ENCODE data around the gene UBN2. TPM values are rescaled to one million over a fixed set of nuclear protein-coding genes. Genes with fewer than 3 reads are reported as not detected.
"Not testable (repeated sequence)": the region's sequence is repeated elsewhere in the genome, so short reads cannot be mapped to it uniquely, and the experiment has no call there.

The UBN2 gene
- 10 to 100 TPM in 7 of 8 experiments, 1 to 10 TPM in 1; 5.9 to 24.8 (median 12.2) TPM for total RNA-seq

DNA sequence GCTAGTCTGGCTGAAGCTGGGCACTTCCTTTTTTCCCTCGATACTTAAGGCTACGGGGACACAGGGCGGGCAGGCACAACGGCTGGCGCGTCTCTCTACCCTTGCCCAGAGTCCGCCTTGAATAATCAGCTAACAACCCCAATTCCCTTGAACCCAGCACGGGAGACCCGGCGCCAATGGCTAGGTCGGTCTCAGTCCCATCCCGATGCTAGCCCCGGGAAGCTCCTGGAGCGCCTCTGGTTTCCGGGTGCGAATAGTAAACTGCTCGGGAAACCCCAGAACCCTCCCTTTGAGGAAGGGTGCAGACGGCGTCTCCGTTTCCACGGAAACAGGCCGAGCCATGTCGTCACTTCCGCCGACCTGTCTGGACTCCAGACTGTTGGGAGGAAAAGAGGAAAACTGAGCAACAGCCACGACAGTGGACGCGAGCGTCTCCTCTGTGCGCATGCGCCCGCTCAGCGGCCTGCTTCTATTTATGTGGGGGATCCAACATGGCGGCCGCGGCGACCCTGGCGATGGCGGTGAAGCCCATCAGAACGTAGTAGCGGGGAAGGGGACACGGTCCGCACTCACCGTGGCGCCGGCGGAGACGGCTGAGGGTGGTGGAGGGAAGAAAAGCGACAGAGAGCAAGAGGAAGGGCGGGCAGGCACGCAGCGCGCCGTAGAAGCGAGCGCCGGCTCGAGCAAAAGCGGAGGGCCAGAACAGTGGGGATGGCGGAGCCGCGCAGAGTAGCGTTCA lies at the start of gene UBN2:
TSS of gene UBN2 (plus strand) at position 464 of the 739 bp plus-strand sequence. CDS start at position 712, 248 bp downstream.
- 0 to 2% (median 0%) methylated on average over 2 to 22 of the region's 63 CpGs; no CpG with 5 or more reads in 3 of the 10 experiments for WGBS, 10 experiments
- in situ Hi-C loops (cut with MboI; ENCODE audit: low pct_unique_long_range_greater_than_20kb in 2 of 9, low sequenced_read_pairs in 9 of 9, unreplicated experiment in 9 of 9), result no loop called here
- Histone ChIP-seq H3K4me3 (peak within 1 kb of the TSS; percentile 77 to 95 (median 86)), H3K4me1 (replicated peaks in 1 of 2) (peaks cover 0 to 20% of the 10 kb centered on the region in 2 donors), H3K27ac (peak within 1 kb of the TSS; percentile 94)
- peak; percentile 93 to 97 (median 96) for ATAC-seq (replicated peaks in 6 of 8)

DNA sequence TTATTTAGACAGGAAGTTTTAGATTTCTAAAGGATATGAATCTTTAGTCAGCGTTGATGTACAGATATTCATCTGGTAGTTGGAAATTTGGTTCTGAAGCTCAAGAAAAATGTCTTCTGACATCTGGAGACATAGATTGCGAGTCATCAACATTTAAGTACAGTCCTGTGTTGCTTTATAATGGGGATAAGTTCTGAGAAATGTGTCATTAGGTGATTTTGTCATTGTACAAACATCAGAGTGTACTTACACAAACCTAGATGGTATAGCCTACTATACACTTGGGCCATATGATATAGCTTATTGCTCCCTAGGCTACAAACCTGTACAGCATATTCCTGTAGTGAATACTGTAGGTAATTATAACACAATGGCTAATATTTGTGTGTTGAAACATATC lies 49.6 kb upstream of the UBN2 start:
- in situ Hi-C loops (cut with MboI; ENCODE audit: low pct_unique_long_range_greater_than_20kb in 2 of 9, low sequenced_read_pairs in 9 of 9, unreplicated experiment in 9 of 9), result no loop called here
- Histone ChIP-seq H3K27ac (no peak overlapping the region), H3K4me3 (no peak overlapping the region), H3K4me1 (replicated peaks in 1 of 2) (no peaks in the 10 kb centered on the region)
- 43 to 100% (median 81%) methylated on average over 1 to 2 of the region's 2 CpGs; no CpG with 5 or more reads in 4 of the 10 experiments for WGBS, 10 experiments
- ATAC-seq (replicated peaks in 6 of 8), result no peak

DNA sequence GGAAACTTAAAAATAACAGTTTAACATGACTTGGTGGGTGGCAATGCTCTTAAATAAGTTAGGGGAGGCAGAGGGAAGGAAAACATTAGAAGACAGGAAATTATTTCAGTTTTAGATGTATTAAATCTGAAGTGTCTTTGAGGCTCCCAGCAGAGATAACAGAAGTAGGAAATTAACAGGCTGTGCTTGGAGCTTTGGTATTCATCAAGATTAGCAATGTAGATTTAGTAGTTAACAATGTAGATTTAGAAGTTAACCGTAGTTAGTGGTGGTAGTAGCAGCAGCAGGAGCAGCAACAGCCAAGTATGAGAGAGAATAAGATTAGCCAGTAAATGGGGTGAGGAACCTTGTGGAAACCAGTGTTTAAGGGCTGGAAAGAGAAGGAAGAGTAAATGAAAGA lies 48.7 kb upstream of the UBN2 start:
- 0 to 50% (median 15%) methylated on average over 1 of the region's 1 CpG for WGBS, 10 experiments
- in situ Hi-C loops (cut with MboI; ENCODE audit: low pct_unique_long_range_greater_than_20kb in 2 of 9, low sequenced_read_pairs in 9 of 9, unreplicated experiment in 9 of 9), result no loop called here
- Histone ChIP-seq H3K4me1 (replicated peaks in 1 of 2) (no peaks in the 10 kb centered on the region), H3K27ac (no peak overlapping the region), H3K4me3 (no peak overlapping the region)
- peak in 3 of 8 experiments; percentile 68 to 83 (median 68) for ATAC-seq (replicated peaks in 6 of 8)

DNA sequence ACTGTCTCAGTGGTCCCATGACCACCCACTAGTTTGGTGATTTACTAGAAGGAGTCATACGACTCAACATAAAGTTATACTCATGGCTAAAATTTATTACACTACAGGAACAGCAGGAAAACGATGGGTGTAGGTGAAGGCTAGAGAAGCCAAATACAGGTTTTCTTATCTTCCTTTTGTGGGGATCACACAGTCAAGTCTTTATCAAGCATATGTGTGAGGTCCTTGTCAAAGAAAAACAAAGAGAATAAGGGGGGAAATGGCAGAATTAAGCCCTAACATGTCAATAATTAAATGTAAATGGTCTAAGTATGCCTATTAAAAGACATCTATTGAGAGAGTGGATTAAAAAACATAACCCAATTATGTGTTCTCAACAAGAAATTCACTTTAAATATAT lies 47.8 kb upstream of the UBN2 start:
- no peak for ATAC-seq (replicated peaks in 6 of 8)
- in situ Hi-C loops (cut with MboI; ENCODE audit: low pct_unique_long_range_greater_than_20kb in 2 of 9, low sequenced_read_pairs in 9 of 9, unreplicated experiment in 9 of 9), result no loop called here
- Histone ChIP-seq H3K4me3 (no peak overlapping the region), H3K4me1 (replicated peaks in 1 of 2) (no peaks in the 10 kb centered on the region), H3K27ac (no peak overlapping the region)
- WGBS, 10 experiments, result 10 to 57% (median 40%) methylated on average over 1 to 2 of the region's 2 CpGs; no CpG with 5 or more reads in 1 of the 10 experiments

DNA sequence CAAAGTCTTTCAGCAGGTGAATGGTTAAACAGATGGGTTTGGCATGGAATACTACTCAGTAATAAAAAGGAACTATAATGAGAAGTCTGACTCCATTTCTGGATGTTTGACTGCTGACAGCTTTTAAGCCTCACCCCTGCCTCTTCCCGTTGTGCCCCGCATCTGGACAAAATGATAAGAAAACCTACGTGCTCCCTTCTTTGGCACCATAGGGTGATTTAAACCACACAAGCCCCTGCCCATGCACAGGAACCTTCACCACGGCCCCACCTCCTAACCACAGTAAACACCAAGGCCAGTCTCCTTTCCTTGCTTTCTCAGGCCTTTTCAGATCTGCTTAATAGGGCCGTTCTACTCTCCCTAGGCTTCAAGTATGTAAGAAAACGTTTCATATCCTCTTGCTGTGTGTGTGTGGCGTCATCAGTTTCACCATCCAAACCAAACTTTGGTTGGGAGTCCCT lies 47.1 kb upstream of the UBN2 start:
- WGBS, 10 experiments, result 73 to 100% (median 85%) methylated on average over 1 to 7 of the region's 7 CpGs; no CpG with 5 or more reads in 2 of the 10 experiments
- no peak for ATAC-seq (replicated peaks in 6 of 8)
- H3K4me3 ChIP-seq, result no peak overlapping the region
- in situ Hi-C loops (cut with MboI; ENCODE audit: low pct_unique_long_range_greater_than_20kb in 2 of 9, low sequenced_read_pairs in 9 of 9, unreplicated experiment in 9 of 9), result no loop called here
- no peak overlapping the region for H3K27ac ChIP-seq
- no peaks in the 10 kb centered on the region for H3K4me1 ChIP-seq (replicated peaks in 1 of 2)

DNA sequence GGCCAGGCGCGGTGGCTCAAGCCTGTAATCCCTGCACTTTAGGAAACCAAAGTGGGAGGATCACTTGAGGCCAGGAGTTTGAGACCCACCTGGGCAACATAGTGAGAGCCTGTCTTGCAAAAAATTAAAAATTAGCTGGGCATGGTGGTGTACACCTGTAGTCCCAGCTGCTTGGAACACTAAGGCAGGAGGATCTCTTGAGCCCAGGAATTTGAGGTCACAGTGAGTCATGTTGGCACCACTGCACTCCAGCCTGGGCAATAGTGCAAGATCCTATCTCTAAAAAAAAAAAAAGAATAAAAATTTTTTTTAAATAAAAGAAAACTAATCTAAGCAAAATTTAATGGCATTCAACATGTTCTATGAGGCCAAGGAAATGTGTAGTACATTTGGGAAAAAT lies 44.9 kb upstream of the UBN2 start:
- no peak for ATAC-seq (replicated peaks in 6 of 8)

DNA sequence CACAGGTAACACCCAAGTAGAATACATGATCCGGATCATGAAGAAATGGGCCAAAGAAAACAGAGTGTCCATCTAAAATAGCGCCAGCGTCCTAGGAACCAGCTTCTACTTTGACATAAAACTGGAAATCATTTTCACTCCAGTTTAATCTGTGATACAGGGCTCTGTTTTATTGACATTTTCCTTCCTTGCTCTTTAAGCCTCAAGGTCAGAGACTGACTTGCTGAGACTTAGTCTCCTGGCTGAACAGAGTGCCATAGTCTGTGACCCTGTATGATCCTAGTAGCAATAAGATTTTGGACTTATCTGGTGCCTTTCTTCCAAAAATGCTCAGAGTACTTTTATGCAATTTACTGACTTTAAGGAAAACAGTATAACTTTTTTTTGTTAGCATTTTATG lies 41.7 kb upstream of the UBN2 start:
- in situ Hi-C loops (cut with MboI; ENCODE audit: low pct_unique_long_range_greater_than_20kb in 2 of 9, low sequenced_read_pairs in 9 of 9, unreplicated experiment in 9 of 9), result no loop called here
- Histone ChIP-seq H3K4me1 (replicated peaks in 1 of 2) (no peaks in the 10 kb centered on the region), H3K4me3 (no peak overlapping the region), H3K27ac (no peak overlapping the region)
- ATAC-seq (replicated peaks in 6 of 8), result no peak
- 81 to 100% (median 96%) methylated on average over 2 to 3 of the region's 3 CpGs for WGBS, 10 experiments

More for the DNA sequence above, 44.9 kb upstream of the UBN2 start:
- in situ Hi-C loops (cut with MboI; ENCODE audit: low pct_unique_long_range_greater_than_20kb in 2 of 9, low sequenced_read_pairs in 9 of 9, unreplicated experiment in 9 of 9), result no loop called here
- WGBS, 10 experiments, result 70 to 100% (median 96%) methylated on average over 2 of the region's 2 CpGs; no CpG with 5 or more reads in 6 of the 10 experiments
- no peaks in the 10 kb centered on the region for H3K4me1 ChIP-seq (replicated peaks in 1 of 2)
- no peak overlapping the region for H3K4me3 ChIP-seq
- no peak overlapping the region for H3K27ac ChIP-seq

DNA sequence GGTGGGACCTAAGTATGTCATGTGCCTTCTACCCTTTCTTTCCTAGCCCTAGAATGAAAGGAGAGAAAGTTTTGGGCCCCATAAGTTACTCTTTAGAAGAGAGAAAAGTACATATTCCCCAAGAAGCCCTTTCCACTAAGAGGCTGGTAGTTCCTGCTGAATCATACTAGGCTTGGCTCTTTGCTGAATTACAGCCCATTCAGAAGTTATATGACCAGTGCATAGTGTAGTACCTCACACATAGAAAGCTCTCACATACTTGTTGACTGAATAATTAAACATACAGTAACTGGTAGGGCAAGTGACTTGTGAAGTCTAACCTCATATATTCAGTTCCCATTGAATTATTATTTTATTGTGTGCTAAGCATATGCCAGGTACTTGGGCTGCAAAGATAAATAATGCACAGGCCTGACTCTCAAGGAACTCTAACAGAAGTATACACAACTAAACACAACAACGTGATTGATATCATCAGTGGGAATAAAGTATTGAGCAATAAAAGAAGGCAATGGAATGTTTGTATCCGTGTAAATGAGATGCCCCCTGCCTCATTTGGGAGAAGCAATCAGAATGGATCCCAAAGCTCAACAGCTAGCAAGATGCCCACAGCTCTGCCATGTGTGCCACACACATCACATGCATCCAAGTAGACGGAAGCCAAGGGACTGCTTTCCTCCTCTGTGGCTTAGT lies 38.9 kb upstream of the UBN2 start:
- Histone ChIP-seq H3K4me1 (replicated peaks in 1 of 2) (no peaks in the 10 kb centered on the region), H3K27ac (no peak overlapping the region), H3K4me3 (no peak overlapping the region)
- in situ Hi-C loops (cut with MboI; ENCODE audit: low pct_unique_long_range_greater_than_20kb in 2 of 9, low sequenced_read_pairs in 9 of 9, unreplicated experiment in 9 of 9), result no loop called here
- WGBS, 10 experiments, result 43 to 100% (median 92%) methylated on average over 1 to 3 of the region's 3 CpGs; no CpG with 5 or more reads in 1 of the 10 experiments
- ATAC-seq (replicated peaks in 6 of 8), result peak in 2 of 8 experiments; percentile 64 to 66

DNA sequence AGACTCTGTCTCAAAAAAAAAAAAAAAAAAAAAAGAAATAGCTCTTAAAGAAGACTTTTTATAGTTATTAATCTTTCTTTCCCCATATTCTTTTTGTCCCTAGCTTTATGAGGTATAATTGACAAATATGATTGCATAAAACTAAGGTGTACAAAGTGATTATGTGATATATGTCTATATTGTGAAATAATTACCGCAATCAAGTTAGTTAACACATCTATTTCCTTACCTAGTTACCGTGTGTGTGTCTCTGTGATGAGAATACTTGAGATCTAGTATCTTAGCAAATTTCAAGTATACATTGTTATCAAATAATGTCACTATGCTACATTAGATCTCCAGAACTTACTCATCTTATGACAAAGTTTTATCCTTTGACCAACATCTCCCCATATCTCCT lies 30.7 kb upstream of the UBN2 start:
- Histone ChIP-seq H3K27ac (no peak overlapping the region), H3K4me3 (no peak overlapping the region), H3K4me1 (replicated peaks in 1 of 2) (no peaks in the 10 kb centered on the region)
- WGBS, 10 experiments, result 75 to 100% (median 94%) methylated on average over 1 to 2 of the region's 2 CpGs; no CpG with 5 or more reads in 1 of the 10 experiments
- ATAC-seq (replicated peaks in 6 of 8), result no peak
- in situ Hi-C loops (cut with MboI; ENCODE audit: low pct_unique_long_range_greater_than_20kb in 2 of 9, low sequenced_read_pairs in 9 of 9, unreplicated experiment in 9 of 9), result no loop called here

DNA sequence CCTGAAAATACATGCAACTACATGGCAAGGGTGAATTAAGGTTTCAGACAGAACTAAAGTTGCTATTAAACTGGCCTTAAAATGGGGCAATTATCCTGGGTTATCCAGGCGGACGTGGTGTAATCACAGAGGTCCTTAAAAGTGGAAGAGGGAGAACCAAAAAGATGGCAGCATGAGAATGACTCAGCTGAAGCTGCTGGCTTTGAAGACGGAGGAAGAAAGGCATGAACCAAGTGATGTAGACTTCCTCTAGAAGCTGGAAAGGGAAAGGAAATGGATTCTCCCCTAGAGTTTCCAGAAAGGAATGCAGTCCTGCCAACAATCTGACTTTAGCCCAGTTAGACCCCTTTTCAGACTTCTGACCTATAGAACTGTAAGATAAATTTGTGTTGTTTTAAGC lies 27.0 kb upstream of the UBN2 start:
- H3K27ac ChIP-seq, result no peak overlapping the region
- in situ Hi-C loops (cut with MboI; ENCODE audit: low pct_unique_long_range_greater_than_20kb in 2 of 9, low sequenced_read_pairs in 9 of 9, unreplicated experiment in 9 of 9), result no loop called here
- H3K4me3 ChIP-seq, result no peak overlapping the region
- no peaks in the 10 kb centered on the region for H3K4me1 ChIP-seq (replicated peaks in 1 of 2)
- ATAC-seq (replicated peaks in 6 of 8), result no peak
- 31 to 85% (median 67%) methylated on average over 1 to 3 of the region's 3 CpGs; no CpG with 5 or more reads in 1 of the 10 experiments for WGBS, 10 experiments

DNA sequence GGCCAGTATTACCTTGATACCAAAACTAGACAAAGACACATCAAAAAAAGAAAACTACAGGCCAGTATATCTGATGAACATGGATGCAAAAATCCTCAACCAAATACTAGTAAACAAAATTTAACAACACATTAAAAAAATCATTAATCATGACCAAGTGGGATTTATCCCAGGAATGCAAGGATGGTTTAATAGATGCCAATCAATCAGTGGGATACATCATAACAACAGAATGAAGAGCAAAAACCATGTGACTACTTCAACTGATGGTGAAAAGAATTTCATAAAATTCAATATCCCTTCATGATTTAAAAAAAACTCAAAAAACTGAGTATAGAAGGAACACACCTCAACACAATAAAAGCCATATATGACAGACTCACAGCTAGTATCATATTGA lies 25.2 kb upstream of the UBN2 start:
- no peaks in the 10 kb centered on the region for H3K4me1 ChIP-seq (replicated peaks in 1 of 2)
- no peak overlapping the region for H3K27ac ChIP-seq
- no peak for ATAC-seq (replicated peaks in 6 of 8)
- H3K4me3 ChIP-seq, result no peak overlapping the region
- in situ Hi-C loops (cut with MboI; ENCODE audit: low pct_unique_long_range_greater_than_20kb in 2 of 9, low sequenced_read_pairs in 9 of 9, unreplicated experiment in 9 of 9), result no loop called here

DNA sequence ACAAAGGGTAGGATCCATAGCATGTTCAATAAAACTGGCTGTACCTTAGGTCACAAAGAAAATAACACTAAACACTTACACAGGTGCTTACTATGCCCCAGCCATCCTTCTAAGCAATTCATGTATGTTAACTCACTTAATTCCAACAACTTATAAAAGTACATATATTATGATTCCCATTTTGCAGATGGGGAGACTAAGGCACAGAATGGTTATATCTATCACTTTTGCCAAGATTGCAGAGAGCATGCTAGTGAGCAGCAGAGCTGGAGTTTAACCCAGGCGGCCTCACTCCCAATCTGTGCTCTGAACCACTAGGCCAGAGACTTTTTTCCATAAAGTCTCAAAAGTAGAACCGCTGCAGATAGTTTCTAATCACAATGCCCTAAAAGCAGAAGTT lies 18.9 kb upstream of the UBN2 start:
- H3K4me3 ChIP-seq, result no peak overlapping the region
- no peaks in the 10 kb centered on the region for H3K4me1 ChIP-seq (replicated peaks in 1 of 2)
- in situ Hi-C loops (cut with MboI; ENCODE audit: low pct_unique_long_range_greater_than_20kb in 2 of 9, low sequenced_read_pairs in 9 of 9, unreplicated experiment in 9 of 9), result no loop called here
- ATAC-seq (replicated peaks in 6 of 8), result no peak
- 35 to 100% (median 90%) methylated on average over 1 to 2 of the region's 2 CpGs for WGBS, 10 experiments
- no peak overlapping the region for H3K27ac ChIP-seq

DNA sequence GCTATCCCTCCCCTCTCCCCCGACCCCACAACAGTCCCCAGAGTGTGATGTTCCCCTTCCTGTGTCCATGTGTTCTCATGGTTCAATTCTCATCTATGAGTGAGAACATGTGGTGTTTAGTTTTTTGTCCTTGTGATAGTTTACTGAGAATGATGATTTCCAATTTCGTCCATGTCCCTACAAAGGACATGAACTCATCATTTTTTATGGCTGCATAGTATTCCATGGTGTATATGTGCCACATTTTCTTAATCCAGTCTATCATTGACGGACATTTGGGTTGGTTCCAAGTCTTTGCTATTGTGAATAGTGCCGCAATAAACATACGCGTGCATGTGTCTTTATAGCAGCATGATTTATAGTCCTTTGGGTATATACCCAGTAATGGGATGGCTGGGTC lies 17.5 kb upstream of the UBN2 start:
- ATAC-seq (replicated peaks in 6 of 8); in situ Hi-C loops (cut with MboI; ENCODE audit: low pct_unique_long_range_greater_than_20kb in 2 of 9, low sequenced_read_pairs in 9 of 9, unreplicated experiment in 9 of 9): not testable (repeated sequence)
- WGBS, 10 experiments, result no CpG with 5 or more reads among the region's 6 CpGs

More for the DNA sequence above, 17.5 kb upstream of the UBN2 start:
- H3K4me3 ChIP-seq; H3K27ac ChIP-seq; H3K4me1 ChIP-seq (replicated peaks in 1 of 2): not testable (repeated sequence)

All from motor neuron (in vitro differentiated cells).